Renal cortex interstitium (tissue), 11 donors: Measurements from ENCODE around the gene CLEC3A. TPM values are rescaled to one million over a fixed set of nuclear protein-coding genes. Genes with fewer than 3 reads are reported as not detected.
A peak's percentile ranks its signal among the peaks of the same experiment; 100 is the strongest.
"Not testable (repeated sequence)": the region's sequence is repeated elsewhere in the genome, so short reads cannot be mapped to it uniquely, and the experiment has no call there.

ENCODE experiments used
- DNase-seq, 11 donors: peaks; one replicate each; pipeline ENCODE4 v3.0.0-alpha.2; 2013; ENCODE audit warnings: low read depth in 9 of 11, low spot score in 4 of 11; ENCODE audit errors: extremely low read depth in 1 of 11
- polyA plus RNA-seq, 3 donors: library from polyadenylated mRNA; unstranded; fragments of 120-200 nt; gene quantifications; one replicate each; pipeline ENCODE4 v1.2.1, GENCODE V29; 2013; ENCODE audit not compliant: insufficient read length in 3 of 3

The CLEC3A gene
- polyA plus RNA-seq, 3 donors, result 0.21 to 0.22 TPM; not detected in 1

DNA sequence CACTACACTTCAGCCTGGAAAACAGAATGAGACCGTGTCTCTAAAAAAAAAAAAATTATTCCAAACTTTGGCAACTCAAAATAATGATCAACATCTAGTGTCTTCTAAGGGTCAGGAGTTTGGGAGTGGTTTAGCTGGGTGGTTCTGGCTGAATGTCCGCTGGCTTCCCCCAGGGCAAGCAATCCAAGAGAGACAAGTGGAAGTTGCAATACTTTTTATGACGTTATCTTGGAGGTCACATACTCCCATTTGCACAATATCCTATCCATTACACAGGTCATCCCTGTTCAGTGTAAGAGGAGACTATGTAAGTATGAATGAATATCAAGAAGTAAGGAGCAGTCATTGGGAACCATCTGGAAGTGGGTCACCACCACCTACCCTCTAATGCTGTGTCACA, 15.2 kb upstream of the CLEC3A start:
- DNase-seq, result no peak

DNA sequence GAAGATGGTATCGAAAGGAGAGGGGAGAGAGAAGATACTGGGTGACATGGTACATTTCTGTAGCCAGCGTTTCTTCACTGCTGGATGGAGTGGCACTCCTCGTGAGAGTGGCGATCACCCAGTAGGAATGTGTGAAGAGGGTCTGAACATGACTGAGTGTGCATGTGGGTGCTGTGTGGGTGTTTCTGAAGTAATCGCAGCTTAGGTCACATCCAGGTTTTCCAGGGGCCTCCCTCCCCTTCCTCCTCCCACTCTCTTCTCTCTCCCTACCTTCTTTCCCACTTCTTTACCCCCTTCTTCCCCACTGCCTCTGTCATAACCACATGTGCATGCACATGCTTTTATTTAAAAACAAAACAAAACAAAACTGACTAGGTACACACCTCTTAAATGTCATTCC, 1.8 kb downstream of the CLEC3A start:
- no peak for DNase-seq

DNA sequence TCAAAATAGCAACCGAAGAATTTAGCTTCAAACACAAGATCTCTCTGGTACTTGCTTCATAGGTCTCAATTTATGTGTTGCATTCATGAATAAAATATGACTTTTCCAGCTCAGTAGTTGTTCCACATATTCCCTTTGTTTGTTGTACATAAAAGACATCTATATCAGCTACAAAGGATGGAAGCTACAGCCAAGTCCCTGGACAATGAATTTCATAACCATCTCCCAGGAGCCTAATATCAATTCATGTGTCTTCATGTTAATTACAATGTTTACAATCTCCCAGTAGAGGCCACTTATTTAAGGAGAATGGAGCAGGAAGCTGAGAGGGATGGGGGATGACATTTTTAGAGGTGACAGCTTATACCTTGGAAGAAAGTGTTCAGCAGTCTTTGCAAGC, 3.3 kb downstream of the CLEC3A start:
- no peak for DNase-seq

DNA sequence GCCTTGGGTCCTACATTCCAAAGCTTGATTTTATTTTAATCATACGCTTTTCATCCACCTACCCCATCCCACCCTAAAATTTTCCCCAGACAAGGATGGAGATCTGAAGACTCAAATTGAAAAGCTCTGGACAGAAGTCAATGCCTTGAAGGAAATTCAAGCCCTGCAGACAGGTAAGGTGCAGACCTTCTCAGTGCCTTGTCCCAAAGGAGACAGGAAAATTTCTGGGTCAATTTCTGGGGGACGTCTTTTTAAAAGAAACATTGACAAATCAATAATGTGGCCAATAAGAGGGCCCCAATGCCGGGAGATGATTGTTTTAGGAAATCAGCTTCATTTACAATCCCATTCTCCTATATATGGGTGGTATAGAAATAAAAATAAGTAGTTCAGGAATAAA, 5.7 kb downstream of the CLEC3A start:
- DNase-seq, result no peak

DNA sequence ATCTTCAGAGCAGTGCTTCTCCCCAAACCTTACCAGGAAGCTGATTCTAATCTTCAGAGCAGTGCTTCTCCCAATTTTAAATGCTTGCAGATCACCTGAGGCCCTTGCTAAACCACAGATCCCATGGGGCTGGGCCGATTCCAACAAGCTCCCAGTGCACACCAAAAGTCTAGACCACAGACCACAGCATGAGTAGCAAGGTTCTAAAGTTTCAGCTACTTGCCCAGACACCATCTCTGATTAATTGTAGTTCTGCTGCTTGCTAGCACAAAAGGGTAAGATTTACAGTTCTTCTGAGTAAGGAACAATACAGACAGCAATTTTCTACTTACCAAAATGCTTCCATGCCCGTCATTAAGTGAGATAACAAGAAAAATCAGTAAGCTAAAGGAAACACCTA, 12.2 kb downstream of the CLEC3A start:
- no peak for DNase-seq

DNA sequence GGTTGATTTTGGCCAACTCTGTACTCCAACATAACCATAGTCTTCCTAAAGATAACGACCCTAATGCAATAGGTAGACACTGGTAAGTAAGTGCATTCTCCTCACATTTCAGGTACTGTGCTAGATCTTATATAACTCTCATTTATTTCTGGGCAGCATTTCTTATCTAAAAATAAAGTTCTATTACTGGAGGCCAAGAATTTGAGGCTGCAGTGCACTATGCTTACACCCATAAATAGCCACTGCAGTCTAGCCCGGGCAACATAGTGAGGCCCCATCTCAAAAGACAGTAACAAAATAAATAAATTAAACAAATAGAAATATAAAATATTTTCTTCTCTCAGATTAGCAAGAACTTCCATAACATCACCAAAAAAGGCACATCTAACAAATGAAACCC, 12.7 kb downstream of the CLEC3A start:
- DNase-seq, result no peak

DNA sequence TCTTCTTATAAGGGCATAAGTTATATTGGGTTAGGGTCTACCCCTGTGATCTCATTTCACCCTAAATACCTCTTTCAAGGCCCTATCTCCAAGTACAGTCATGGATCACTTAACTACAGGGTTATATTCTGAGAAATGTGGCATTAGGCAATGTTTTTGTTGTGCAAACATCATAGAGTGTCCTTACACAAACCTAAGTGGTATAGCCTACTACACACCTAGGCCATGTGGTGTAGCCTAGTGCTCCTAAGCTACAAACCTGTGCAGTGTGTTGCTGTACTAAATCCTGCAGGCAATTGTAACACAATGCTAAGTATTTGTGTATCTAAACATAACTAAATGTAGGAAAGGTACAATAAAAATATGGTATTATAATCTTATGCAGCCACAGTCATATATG, 18.0 kb downstream of the CLEC3A start:
- DNase-seq, result no peak

DNA sequence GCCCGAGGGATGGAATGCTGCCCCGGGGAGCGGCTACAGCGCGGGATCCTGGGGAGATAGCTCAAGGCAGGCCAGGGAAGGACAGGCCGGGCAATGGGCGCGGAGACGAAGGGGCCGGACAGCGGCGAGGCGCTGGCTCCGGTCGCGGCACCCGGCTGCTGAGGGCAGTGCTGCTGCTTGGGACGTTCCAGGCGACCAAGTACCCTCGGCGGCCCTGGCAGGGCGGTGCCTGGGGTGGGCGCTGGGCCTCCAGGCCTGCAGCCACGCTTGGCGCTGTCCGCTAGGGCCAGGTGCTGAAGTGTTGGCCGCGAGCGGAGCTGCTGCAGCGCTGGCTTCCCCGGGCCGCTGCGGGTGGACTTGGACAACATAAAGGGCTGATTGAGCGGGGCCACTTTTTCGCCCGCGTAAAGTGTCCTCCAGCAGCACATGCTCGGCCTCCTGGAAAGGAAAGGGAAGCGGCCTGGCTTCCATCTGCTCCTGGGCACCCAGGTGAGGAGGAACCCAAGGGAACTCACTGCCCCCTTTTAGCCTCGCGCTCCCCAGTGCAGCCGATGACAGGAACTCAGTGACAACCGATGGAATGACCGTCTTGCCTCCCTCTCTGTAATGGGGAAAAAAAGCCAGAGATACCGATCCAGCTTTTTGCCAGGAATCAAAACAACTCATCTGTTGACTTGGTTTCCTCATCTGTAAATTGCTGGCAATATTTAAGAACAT, 23.7 kb downstream of the CLEC3A start:
- peak; percentile 62 to 89 (median 85) for DNase-seq

DNA sequence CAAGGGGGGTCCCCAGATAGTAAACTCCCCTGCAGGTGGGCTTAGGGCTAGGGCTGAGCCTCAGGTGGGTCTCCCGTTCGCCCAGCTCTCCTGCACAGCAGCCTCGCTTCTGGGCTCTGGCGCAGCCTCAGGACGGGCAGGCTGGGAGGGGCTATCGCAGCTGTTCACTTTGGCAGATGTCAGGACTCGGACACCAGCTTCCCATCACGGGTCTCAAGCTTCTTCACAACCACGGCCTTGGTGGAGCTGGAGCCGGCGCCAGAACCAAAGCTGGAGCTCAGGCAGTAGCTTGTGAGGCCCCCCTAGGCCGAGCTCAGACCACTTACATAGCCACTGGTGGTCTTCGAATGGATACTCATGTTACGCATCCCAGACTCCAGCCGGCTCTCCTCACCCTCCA, 26.0 kb downstream of the CLEC3A start:
- no peak for DNase-seq

DNA sequence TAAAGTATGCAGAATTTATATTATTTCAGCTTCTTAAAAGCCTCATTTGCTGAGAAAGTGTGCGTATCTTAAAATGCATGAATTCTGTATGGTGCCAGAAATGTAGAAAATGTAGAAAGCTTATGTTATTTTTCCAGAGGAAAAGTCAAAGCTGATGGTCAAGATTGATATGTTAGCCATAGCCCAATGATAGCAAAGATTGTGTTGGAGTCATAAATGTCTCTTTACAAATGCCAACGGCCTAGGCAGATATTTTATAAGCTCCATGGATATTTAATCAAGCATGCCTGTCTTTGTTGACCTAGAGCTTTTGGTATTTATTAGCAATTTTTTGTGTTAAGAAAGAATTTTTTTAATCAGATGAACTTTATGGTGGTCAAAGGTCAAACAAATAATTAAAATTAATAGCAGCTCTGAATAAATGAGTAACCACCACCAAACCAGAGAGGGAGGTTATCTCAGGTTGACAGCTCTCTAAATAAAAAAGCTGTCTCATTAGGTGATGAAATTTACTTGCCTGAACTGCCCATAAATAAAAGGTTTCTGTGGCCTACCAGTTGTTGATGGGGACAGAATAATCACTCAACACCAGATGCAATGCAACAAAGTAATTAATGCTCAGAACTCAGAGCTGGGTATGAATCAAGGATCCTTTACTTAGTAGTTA, 28.5 kb downstream of the CLEC3A start:
- no peak for DNase-seq

DNA sequence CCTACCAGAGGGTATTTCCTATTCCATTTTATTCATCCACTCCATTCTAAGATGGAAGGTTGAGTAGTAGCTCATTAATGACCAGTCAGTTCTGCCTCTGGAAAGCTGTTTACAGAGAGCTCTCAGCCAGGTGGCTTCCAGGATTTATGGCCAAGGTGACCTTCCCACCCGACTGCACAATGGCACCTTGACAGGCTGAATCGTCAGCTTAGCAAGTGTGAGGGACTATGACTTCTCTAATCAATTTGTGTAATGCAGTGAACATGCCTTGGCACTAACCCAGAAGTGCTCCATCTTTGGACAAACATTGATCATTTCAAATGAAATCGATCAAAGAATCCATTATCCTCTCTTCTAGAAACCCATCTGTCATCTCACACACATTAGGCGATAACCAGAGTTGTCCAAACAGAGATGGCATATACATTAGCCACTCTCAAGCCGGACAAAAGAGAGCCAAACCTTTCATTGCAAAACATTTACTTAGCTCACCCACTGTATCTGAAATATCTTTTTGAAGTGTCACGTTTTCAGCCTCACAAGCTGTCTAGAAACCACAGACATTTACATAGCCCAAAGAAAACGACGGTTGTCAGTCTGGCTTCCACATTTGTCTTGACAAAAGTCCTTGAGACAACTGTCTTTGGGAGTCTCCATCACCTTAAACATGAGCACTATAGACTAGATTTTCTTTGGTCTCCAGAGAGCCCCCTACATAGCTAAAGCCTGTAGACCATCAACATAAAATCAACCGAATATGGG, 35.6 kb downstream of the CLEC3A start:
- no peak for DNase-seq

DNA sequence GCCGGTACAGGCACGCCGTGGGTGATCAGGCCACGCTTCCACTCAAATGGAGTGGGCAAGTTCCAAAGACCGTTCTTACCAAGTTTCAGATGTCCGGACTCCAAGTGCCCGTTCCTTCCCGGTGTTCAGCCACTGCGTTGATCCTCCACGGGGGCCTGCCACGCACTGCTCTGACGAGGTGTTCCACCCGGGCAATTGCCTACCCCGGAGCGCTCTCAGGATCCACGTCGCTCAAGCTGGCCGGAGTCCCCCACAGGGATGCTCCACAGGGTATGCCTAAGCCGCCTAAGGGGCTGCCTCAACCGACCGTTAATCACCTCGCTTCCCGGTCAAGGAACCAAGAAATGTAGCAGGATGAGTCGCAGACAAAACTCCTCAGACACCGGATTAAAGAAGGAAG, 37.5 kb downstream of the CLEC3A start:
- DNase-seq, result not testable (repeated sequence)

DNA sequence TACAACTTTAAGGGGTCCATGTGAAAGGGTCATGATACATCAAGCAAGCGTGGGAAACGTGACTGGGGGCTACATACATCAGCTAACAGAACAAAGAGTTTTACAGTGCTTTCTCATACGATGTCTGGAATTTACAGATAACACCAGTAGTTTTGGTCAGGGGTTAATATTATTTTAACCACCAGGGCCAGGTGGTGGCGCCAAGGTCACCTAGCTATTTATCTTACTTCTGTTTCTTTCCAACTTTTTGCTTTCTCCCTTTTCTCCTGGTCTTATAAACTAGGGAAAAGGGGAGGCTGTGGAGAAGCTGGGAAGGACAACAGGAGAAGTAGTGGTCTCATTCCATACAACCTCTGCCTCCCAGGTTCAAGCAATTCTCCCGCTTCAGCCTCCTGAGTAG, 37.9 kb downstream of the CLEC3A start:
- no peak for DNase-seq

DNA sequence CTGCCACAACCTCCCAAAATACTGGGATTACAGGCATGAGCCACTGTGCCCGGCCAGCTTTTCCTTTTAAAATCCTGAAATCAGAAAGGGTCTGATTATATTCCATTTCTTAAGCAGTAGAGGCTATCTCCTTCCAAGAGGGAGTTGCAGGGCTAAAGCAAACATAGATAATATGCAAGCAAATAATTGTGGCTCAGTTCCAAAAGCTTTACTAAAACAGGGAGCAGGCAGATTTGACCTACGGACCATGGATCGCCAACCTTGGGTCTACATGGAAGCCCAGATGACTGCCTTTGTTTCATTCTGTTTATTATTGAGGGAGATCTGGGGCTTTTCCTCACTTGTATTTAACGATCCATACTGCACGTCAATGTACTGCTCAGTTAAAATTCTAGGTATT, 38.5 kb downstream of the CLEC3A start:
- no peak for DNase-seq

DNA sequence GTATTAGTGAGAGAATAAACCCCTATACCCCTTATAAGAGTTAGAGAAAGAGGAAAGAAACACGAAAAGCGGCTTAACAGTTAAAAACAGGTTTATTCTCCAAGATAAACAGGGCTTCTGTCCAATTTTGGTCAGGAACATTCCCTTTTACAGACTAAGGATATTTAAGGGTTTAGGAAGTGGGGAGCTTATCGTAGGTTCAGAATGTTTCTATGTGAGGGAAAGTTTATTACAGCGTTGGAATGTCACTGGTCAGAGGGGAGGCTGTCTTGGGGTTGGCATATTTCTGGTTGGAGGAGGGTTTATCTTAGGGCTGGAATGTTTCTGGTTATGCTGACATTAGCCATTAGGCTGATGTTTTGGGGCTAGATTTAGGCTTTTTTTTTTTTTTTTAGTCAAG, 43.0 kb downstream of the CLEC3A start:
- DNase-seq, result peak in 1 of 11 donors; percentile 51

DNA sequence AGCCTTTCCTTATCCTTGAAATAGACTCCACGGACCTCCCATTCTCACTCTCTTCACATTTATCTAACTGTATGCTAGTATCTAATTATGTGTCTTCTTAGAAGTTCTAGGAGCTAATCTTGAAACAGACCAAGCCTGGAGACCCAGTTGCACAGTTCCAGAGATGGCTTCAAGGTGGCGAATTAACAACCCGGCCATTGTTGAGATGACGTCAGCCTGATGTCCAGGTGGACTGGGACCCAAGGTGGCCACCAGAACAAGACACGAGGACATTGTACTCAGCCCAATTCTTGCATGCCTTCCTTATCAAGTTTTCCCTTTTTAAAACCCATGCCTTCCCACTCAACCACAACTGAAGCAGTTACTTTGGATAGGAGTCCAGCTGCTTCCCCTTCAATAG, 47.6 kb downstream of the CLEC3A start:
- no peak for DNase-seq

DNA sequence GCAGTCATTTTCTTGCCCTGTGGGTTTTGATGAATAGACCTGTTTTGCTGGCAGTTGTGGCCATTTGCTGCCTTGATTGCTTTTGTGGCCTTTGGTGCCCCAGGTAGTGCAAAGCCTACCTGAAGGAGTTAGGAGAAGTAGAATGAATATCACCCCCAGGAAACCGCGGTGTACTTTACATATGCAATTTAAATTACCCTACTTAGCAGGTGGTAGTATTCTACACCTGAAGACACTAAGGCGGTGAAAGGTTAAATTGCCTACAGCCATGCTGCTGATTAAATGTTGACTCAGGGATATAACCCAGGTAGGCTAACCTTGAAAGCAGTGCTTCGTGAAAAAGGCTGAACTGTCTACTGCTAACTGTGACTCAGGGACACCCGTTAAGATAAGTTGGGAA, 49.9 kb downstream of the CLEC3A start:
- no peak for DNase-seq

DNA sequence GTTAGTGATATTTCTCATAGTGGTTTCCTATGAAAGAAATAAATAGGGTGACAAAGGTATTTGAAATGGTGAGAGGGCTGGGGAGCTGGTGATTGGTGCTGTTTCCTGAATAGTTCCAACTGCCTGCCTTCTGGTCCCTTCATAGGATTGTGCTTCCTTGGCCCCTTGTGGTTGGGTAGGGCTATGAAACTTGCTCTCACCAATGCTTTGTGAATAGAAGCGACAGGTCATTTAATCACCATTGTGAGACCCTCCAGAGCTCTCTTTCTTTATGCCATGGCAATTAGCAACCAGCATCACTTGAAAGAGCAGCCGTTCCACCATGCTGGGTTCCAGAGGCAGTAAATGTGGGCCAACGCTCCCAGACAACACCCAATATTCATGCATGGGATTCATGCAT, 53.5 kb downstream of the CLEC3A start:
- DNase-seq, result no peak

DNA sequence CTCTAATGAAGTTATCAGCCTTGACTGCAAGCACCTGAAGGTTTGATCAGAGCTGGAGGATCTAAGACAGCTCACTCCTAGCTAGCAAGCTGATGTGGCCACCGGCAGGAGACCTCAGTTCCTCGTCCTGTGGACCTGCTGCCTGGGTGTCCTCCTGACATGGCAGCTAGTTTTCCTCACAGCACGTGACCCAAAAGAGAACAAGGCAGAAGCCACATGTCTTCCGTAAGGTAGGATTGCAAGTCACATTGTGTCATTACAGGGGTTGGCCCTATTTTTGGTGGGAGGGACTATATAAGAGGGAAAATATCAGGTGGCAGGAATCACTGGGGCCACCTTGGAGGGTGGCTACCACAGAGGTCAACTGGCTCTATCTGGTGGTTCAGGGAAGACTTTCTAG, 59.0 kb downstream of the CLEC3A start:
- DNase-seq, result no peak
